Measurements from ENCODE around the gene STK40.

GRCh38 chr1:36425791-36426190 is 40.1 kb upstream of the STK40 start:
- TF ChIP-seq CTCF (IDR thresholded peaks at IDR 0.05) (no peak), POLR2A (IDR thresholded peaks at IDR 0.05) (no peak)

All from uterus (tissue), 2 donors.